ENCODE data around the gene APBA2. TPM values are rescaled to one million over a fixed set of nuclear protein-coding genes. Genes with fewer than 3 reads are reported as not detected.

The APBA2 gene
- polyA plus RNA-seq, 1 donor: 3.5 TPM

GRCh38 chr15:29134239-29134638, 248.5 kb downstream of the APBA2 start:
- Histone ChIP-seq H3K4me3 (ENCODE audit: low read length) (no peak overlapping the region), H3K36me3 (ENCODE audit: control insufficient read depth, insufficient read depth, low read length) (no peaks in the 10 kb centered on the region), H3K27ac (ENCODE audit: low read length) (no peak overlapping the region), H3K27me3 (ENCODE audit: control insufficient read depth, insufficient read depth, low read length) (peaks cover 5% of the 10 kb centered on the region), H3K9me3 (ENCODE audit: control insufficient read depth, low read depth, low read length) (no peaks in the 10 kb centered on the region), H3K4me1 (ENCODE audit: control insufficient read depth, insufficient read depth, low read length) (no peaks in the 10 kb centered on the region)
- WGBS (ENCODE audit: insufficient coverage, low lambda C conversion rate): no CpG with 5 or more reads among the region's 6 CpGs
- DNase-seq: no peak

- Histone ChIP-seq H3K36me3 (ENCODE audit: control insufficient read depth, insufficient read depth, low read length) (no peaks in the 10 kb centered on the region), H3K4me3 (ENCODE audit: low read length) (no peak overlapping the region), H3K9me3 (ENCODE audit: control insufficient read depth, low read depth, low read length) (no peaks in the 10 kb centered on the region), H3K4me1 (ENCODE audit: control insufficient read depth, insufficient read depth, low read length) (peaks cover 2% of the 10 kb centered on the region), H3K27me3 (ENCODE audit: control insufficient read depth, insufficient read depth, low read length) (peaks cover 2% of the 10 kb centered on the region), H3K27ac (ENCODE audit: low read length) (no peak overlapping the region)
- no peak for DNase-seq
- whole genome bisulfite sequencing (ENCODE audit: insufficient coverage, low lambda C conversion rate): no CpG with 5 or more reads among the region's 14 CpGs
Observed at GRCh38 chr15:29134641-29135308, 249.0 kb downstream of the APBA2 start.

- 40% methylated on average over 1 of the region's 6 CpGs for WGBS (ENCODE audit: insufficient coverage, low lambda C conversion rate)
- Histone ChIP-seq H3K27ac (ENCODE audit: low read length) (no peak overlapping the region), H3K4me1 (ENCODE audit: control insufficient read depth, insufficient read depth, low read length) (peaks cover 2% of the 10 kb centered on the region), H3K27me3 (ENCODE audit: control insufficient read depth, insufficient read depth, low read length) (peaks cover 3% of the 10 kb centered on the region), H3K4me3 (ENCODE audit: low read length) (no peak overlapping the region), H3K9me3 (ENCODE audit: control insufficient read depth, low read depth, low read length) (no peaks in the 10 kb centered on the region), H3K36me3 (ENCODE audit: control insufficient read depth, insufficient read depth, low read length) (no peaks in the 10 kb centered on the region)
- no peak for DNase-seq
Observed at GRCh38 chr15:29135309-29135657, 249.5 kb downstream of the APBA2 start.

- no peak overlapping the region for H3K4me3 ChIP-seq (ENCODE audit: low read length)
- no peaks in the 10 kb centered on the region for H3K9me3 ChIP-seq (ENCODE audit: control insufficient read depth, low read depth, low read length)
- DNase-seq: peak; percentile 16 to 67
- H3K36me3 ChIP-seq (ENCODE audit: control insufficient read depth, insufficient read depth, low read length): no peaks in the 10 kb centered on the region
- WGBS (ENCODE audit: insufficient coverage, low lambda C conversion rate): 100% methylated on average over 1 of the region's 31 CpGs
- H3K27ac ChIP-seq (ENCODE audit: low read length): no peak overlapping the region
- H3K4me1 ChIP-seq (ENCODE audit: control insufficient read depth, insufficient read depth, low read length): peaks cover 2% of the 10 kb centered on the region
- peaks cover 10% of the 10 kb centered on the region for H3K27me3 ChIP-seq (ENCODE audit: control insufficient read depth, insufficient read depth, low read length)
Observed at GRCh38 chr15:29135702-29136646, 250.2 kb downstream of the APBA2 start.

GRCh38 chr15:29138260-29138659, 252.5 kb downstream of the APBA2 start:
- Histone ChIP-seq H3K27me3 (ENCODE audit: control insufficient read depth, insufficient read depth, low read length) (peaks cover 14% of the 10 kb centered on the region), H3K9me3 (ENCODE audit: control insufficient read depth, low read depth, low read length) (no peaks in the 10 kb centered on the region), H3K36me3 (ENCODE audit: control insufficient read depth, insufficient read depth, low read length) (no peaks in the 10 kb centered on the region), H3K4me1 (ENCODE audit: control insufficient read depth, insufficient read depth, low read length) (peaks cover 2% of the 10 kb centered on the region), H3K4me3 (ENCODE audit: low read length) (no peak overlapping the region), H3K27ac (ENCODE audit: low read length) (no peak overlapping the region)
- DNase-seq: no peak
- WGBS (ENCODE audit: insufficient coverage, low lambda C conversion rate): no CpG with 5 or more reads among the region's 6 CpGs

GRCh38 chr15:29139072-29139471, 253.3 kb downstream of the APBA2 start:
- no peak for DNase-seq
- peaks cover 14% of the 10 kb centered on the region for H3K27me3 ChIP-seq (ENCODE audit: control insufficient read depth, insufficient read depth, low read length)
- WGBS (ENCODE audit: insufficient coverage, low lambda C conversion rate): 90% methylated on average over 2 of the region's 19 CpGs

GRCh38 chr15:29139540-29140459, 254.0 kb downstream of the APBA2 start:
- Histone ChIP-seq H3K27me3 (ENCODE audit: control insufficient read depth, insufficient read depth, low read length) (peaks cover 14% of the 10 kb centered on the region), H3K4me1 (ENCODE audit: control insufficient read depth, insufficient read depth, low read length) (peaks cover 2% of the 10 kb centered on the region), H3K9me3 (ENCODE audit: control insufficient read depth, low read depth, low read length) (no peaks in the 10 kb centered on the region), H3K27ac (ENCODE audit: low read length) (no peak overlapping the region), H3K4me3 (ENCODE audit: low read length) (no peak overlapping the region), H3K36me3 (ENCODE audit: control insufficient read depth, insufficient read depth, low read length) (no peaks in the 10 kb centered on the region)
- WGBS (ENCODE audit: insufficient coverage, low lambda C conversion rate): 40% methylated on average over 1 of the region's 31 CpGs
- DNase-seq: peak; percentile 37 to 51

More at GRCh38 chr15:29139072-29139471, 253.3 kb downstream of the APBA2 start:
- Histone ChIP-seq H3K27ac (ENCODE audit: low read length) (no peak overlapping the region), H3K36me3 (ENCODE audit: control insufficient read depth, insufficient read depth, low read length) (no peaks in the 10 kb centered on the region), H3K4me3 (ENCODE audit: low read length) (no peak overlapping the region), H3K4me1 (ENCODE audit: control insufficient read depth, insufficient read depth, low read length) (peaks cover 2% of the 10 kb centered on the region), H3K9me3 (ENCODE audit: control insufficient read depth, low read depth, low read length) (no peaks in the 10 kb centered on the region)

- no peaks in the 10 kb centered on the region for H3K9me3 ChIP-seq (ENCODE audit: control insufficient read depth, low read depth, low read length)
- 10% methylated on average over 3 of the region's 15 CpGs for WGBS (ENCODE audit: insufficient coverage, low lambda C conversion rate)
- H3K36me3 ChIP-seq (ENCODE audit: control insufficient read depth, insufficient read depth, low read length): no peaks in the 10 kb centered on the region
- H3K4me3 ChIP-seq (ENCODE audit: low read length): no peak overlapping the region
- H3K27me3 ChIP-seq (ENCODE audit: control insufficient read depth, insufficient read depth, low read length): peaks cover 14% of the 10 kb centered on the region
- no peak for DNase-seq
- no peak overlapping the region for H3K27ac ChIP-seq (ENCODE audit: low read length)
- peaks cover 2% of the 10 kb centered on the region for H3K4me1 ChIP-seq (ENCODE audit: control insufficient read depth, insufficient read depth, low read length)
Observed at GRCh38 chr15:29140475-29141307, 254.9 kb downstream of the APBA2 start.

- no CpG with 5 or more reads among the region's 12 CpGs for WGBS (ENCODE audit: insufficient coverage, low lambda C conversion rate)
- H3K4me3 ChIP-seq (ENCODE audit: low read length): no peak overlapping the region
- no peaks in the 10 kb centered on the region for H3K36me3 ChIP-seq (ENCODE audit: control insufficient read depth, insufficient read depth, low read length)
- H3K4me1 ChIP-seq (ENCODE audit: control insufficient read depth, insufficient read depth, low read length): peaks cover 2% of the 10 kb centered on the region
- peaks cover 14% of the 10 kb centered on the region for H3K27me3 ChIP-seq (ENCODE audit: control insufficient read depth, insufficient read depth, low read length)
- H3K9me3 ChIP-seq (ENCODE audit: control insufficient read depth, low read depth, low read length): no peaks in the 10 kb centered on the region
- DNase-seq: no peak
- H3K27ac ChIP-seq (ENCODE audit: low read length): no peak overlapping the region
Observed at GRCh38 chr15:29141308-29142128, 255.7 kb downstream of the APBA2 start.
